ENCODE results near the gene PDE4D.

The PDE4D gene

DNA sequence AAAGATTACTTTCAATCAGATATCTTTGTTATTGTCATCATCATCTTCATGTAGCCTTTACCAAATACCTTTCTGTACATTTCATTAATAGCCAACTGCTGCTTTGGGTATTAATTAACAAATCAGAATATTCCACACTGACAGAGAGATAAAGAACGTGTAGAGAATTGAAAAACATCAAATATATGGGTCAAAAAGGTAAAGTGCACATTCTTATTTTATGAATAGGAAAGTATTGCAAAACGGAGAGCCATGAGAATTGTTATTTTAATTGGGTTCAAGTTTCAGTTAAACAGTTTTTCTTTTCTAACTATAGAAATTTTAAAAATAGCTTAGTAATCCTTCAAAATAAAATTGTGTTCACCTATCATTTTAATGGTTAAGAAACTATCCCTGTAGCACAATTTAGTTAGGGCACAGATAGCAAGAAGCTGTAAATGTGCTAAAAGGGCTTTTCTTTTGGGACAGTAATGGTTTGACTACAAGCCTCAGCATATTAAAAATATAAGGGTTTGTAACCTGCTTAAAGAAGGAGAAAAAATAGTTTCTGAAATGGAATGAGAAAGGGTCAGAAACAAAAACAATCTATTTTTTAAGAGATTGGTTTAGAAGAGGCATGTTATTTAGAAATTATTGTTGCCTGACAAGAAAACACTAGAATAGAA is 62.9 kb downstream of the PDE4D start:
- TF ChIP-seq, protein P1, sequence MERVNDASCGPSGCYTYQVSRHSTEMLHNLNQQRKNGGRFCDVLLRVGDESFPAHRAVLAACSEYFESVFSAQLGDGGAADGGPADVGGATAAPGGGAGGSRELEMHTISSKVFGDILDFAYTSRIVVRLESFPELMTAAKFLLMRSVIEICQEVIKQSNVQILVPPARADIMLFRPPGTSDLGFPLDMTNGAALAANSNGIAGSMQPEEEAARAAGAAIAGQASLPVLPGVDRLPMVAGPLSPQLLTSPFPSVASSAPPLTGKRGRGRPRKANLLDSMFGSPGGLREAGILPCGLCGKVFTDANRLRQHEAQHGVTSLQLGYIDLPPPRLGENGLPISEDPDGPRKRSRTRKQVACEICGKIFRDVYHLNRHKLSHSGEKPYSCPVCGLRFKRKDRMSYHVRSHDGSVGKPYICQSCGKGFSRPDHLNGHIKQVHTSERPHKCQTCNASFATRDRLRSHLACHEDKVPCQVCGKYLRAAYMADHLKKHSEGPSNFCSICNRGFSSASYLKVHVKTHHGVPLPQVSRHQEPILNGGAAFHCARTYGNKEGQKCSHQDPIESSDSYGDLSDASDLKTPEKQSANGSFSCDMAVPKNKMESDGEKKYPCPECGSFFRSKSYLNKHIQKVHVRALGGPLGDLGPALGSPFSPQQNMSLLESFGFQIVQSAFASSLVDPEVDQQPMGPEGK (CRISPR knock-in tag; IDR thresholded peaks at IDR 0.05; ENCODE audit: borderline replicate concordance): no peak
- peak; percentile 94 for TF ChIP-seq ZFP3 (CRISPR knock-in tag; IDR thresholded peaks at IDR 0.05)
- TF ChIP-seq ESRRG (CRISPR knock-in tag; IDR thresholded peaks at IDR 0.05): no peak
- TF ChIP-seq ZC3H10 (CRISPR knock-in tag; IDR thresholded peaks at IDR 0.05): no peak
- ATAC-seq: no peak

DNA sequence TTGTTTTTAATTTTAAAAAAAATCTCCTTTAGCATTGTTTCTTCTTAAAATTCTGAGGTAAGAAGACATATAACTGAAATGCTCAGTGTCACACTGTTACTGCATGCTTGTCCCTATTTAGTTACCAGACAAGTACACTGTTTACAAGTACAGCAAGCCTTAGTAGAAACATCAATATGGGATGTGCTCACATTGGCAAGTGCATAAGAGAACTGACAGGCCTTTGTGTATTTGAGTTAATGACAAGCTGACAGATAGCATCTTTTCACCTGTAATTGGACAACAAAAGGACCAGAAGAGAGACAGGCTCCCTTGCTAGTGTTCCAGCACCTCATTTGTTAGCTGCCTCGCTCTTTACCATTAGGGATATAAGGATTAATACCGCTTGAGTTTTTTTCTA is 63.6 kb downstream of the PDE4D start:
- TF ChIP-seq, protein P2, sequence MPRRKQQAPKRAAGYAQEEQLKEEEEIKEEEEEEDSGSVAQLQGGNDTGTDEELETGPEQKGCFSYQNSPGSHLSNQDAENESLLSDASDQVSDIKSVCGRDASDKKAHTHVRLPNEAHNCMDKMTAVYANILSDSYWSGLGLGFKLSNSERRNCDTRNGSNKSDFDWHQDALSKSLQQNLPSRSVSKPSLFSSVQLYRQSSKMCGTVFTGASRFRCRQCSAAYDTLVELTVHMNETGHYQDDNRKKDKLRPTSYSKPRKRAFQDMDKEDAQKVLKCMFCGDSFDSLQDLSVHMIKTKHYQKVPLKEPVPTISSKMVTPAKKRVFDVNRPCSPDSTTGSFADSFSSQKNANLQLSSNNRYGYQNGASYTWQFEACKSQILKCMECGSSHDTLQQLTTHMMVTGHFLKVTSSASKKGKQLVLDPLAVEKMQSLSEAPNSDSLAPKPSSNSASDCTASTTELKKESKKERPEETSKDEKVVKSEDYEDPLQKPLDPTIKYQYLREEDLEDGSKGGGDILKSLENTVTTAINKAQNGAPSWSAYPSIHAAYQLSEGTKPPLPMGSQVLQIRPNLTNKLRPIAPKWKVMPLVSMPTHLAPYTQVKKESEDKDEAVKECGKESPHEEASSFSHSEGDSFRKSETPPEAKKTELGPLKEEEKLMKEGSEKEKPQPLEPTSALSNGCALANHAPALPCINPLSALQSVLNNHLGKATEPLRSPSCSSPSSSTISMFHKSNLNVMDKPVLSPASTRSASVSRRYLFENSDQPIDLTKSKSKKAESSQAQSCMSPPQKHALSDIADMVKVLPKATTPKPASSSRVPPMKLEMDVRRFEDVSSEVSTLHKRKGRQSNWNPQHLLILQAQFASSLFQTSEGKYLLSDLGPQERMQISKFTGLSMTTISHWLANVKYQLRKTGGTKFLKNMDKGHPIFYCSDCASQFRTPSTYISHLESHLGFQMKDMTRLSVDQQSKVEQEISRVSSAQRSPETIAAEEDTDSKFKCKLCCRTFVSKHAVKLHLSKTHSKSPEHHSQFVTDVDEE (CRISPR knock-in tag; IDR thresholded peaks at IDR 0.05): no peak
- no peak for TF ChIP-seq ZFP3 (CRISPR knock-in tag; IDR thresholded peaks at IDR 0.05)

DNA sequence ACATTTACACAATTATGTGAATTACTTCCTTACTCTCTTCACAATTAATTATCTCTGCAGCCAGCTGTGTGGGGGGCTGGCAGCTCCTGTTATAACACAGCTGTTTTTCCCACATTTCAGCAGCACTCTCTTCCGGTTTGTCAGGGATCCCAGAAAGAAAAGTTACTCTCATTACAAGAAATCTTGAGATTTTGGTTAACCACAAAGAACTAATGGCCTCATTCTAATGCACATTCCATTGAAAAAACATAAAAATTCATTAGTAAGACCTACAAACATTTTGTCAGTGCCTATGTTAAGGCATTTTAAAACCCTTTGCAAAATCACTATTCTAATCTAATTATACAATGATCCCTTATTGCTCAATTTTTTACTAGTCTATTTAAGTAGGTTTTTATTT is 64.1 kb downstream of the PDE4D start:
- TF ChIP-seq RARB (CRISPR knock-in tag; IDR thresholded peaks at IDR 0.05) (no peak), PPARA (CRISPR knock-in tag; IDR thresholded peaks at IDR 0.05; ENCODE audit: borderline replicate concordance) (no peak), ISL1 (CRISPR knock-in tag; IDR thresholded peaks at IDR 0.05) (peak; percentile 94), TOX (CRISPR knock-in tag; IDR thresholded peaks at IDR 0.05; ENCODE audit: borderline replicate concordance) (peak; percentile 71), ARNTL (CRISPR knock-in tag; IDR thresholded peaks at IDR 0.05; ENCODE audit: borderline replicate concordance, low read depth) (no peak)
- TF ChIP-seq, protein P3, sequence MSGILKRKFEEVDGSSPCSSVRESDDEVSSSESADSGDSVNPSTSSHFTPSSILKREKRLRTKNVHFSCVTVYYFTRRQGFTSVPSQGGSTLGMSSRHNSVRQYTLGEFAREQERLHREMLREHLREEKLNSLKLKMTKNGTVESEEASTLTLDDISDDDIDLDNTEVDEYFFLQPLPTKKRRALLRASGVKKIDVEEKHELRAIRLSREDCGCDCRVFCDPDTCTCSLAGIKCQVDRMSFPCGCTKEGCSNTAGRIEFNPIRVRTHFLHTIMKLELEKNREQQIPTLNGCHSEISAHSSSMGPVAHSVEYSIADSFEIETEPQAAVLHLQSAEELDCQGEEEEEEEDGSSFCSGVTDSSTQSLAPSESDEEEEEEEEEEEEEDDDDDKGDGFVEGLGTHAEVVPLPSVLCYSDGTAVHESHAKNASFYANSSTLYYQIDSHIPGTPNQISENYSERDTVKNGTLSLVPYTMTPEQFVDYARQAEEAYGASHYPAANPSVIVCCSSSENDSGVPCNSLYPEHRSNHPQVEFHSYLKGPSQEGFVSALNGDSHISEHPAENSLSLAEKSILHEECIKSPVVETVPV (CRISPR knock-in tag; IDR thresholded peaks at IDR 0.05): no peak
- TF ChIP-seq, protein P4, sequence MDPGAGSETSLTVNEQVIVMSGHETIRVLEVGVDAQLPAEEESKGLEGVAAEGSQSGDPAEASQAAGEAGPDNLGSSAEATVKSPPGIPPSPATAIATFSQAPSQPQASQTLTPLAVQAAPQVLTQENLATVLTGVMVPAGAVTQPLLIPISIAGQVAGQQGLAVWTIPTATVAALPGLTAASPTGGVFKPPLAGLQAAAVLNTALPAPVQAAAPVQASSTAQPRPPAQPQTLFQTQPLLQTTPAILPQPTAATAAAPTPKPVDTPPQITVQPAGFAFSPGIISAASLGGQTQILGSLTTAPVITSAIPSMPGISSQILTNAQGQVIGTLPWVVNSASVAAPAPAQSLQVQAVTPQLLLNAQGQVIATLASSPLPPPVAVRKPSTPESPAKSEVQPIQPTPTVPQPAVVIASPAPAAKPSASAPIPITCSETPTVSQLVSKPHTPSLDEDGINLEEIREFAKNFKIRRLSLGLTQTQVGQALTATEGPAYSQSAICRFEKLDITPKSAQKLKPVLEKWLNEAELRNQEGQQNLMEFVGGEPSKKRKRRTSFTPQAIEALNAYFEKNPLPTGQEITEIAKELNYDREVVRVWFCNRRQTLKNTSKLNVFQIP (CRISPR knock-in tag; IDR thresholded peaks at IDR 0.05; ENCODE audit: borderline replicate concordance, low read depth): peak; percentile 54; the same call in 1 of the 2 replicates
- TF ChIP-seq, protein P1 (CRISPR knock-in tag; IDR thresholded peaks at IDR 0.05; ENCODE audit: borderline replicate concordance): peak; percentile 69; the same call in 1 of the 2 replicates
- ATAC-seq: peak; percentile 40

More for the DNA sequence above, 63.6 kb downstream of the PDE4D start:
- no peak for ATAC-seq

DNA sequence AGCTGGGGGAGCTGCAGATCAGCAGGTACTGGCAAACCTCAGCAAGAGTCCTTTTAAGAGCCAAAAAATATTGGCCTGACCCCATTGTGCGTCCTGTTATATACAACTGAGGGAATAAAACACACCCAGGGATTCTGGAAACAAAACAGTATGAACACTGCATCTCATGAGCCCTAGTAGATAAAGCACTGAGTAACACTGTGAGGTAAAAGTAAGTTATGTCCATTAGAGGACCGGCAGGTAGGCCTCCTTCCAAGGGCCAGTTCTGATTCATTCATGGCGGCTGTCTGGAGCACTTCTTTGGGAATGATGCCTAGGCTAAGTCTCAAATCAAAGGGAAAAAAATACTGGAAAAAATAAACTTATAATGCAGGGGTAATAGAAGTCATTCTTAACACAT is 64.9 kb downstream of the PDE4D start:
- no peak for ATAC-seq
- TF ChIP-seq ARNTL (CRISPR knock-in tag; IDR thresholded peaks at IDR 0.05; ENCODE audit: borderline replicate concordance, low read depth): no peak
- no peak for TF ChIP-seq ZNF70 (CRISPR knock-in tag; IDR thresholded peaks at IDR 0.05)
- no peak for TF ChIP-seq ZNF565 (CRISPR knock-in tag; conservative IDR thresholded peaks at IDR 0.05; ENCODE audit: low read depth)
- no peak for TF ChIP-seq ISL1 (CRISPR knock-in tag; IDR thresholded peaks at IDR 0.05)
- TF ChIP-seq, protein P1 (CRISPR knock-in tag; IDR thresholded peaks at IDR 0.05; ENCODE audit: borderline replicate concordance): no peak
- TF ChIP-seq SNAI2 (CRISPR knock-in tag; IDR thresholded peaks at IDR 0.05): no peak
- no peak for TF ChIP-seq CSDC2 (CRISPR knock-in tag; IDR thresholded peaks at IDR 0.05)
- TF ChIP-seq TCF4 (CRISPR knock-in tag; IDR thresholded peaks at IDR 0.05; ENCODE audit: borderline replicate concordance): no peak
- no peak for TF ChIP-seq ZFP30 (CRISPR knock-in tag; IDR thresholded peaks at IDR 0.05)
- no peak for TF ChIP-seq ZNF8 (CRISPR knock-in tag; IDR thresholded peaks at IDR 0.05)
- no peak for TF ChIP-seq RARB (CRISPR knock-in tag; IDR thresholded peaks at IDR 0.05)
- TF ChIP-seq, protein P5, sequence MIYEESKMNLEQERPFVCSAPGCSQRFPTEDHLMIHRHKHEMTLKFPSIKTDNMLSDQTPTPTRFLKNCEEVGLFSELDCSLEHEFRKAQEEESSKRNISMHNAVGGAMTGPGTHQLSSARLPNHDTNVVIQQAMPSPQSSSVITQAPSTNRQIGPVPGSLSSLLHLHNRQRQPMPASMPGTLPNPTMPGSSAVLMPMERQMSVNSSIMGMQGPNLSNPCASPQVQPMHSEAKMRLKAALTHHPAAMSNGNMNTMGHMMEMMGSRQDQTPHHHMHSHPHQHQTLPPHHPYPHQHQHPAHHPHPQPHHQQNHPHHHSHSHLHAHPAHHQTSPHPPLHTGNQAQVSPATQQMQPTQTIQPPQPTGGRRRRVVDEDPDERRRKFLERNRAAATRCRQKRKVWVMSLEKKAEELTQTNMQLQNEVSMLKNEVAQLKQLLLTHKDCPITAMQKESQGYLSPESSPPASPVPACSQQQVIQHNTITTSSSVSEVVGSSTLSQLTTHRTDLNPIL (CRISPR knock-in tag; IDR thresholded peaks at IDR 0.05; ENCODE audit: low read depth): no peak
- TF ChIP-seq PPARA (CRISPR knock-in tag; IDR thresholded peaks at IDR 0.05; ENCODE audit: borderline replicate concordance): no peak
- TF ChIP-seq, protein P3 (CRISPR knock-in tag; IDR thresholded peaks at IDR 0.05): no peak
- TF ChIP-seq ZC3H10 (CRISPR knock-in tag; IDR thresholded peaks at IDR 0.05): no peak

All from SK-N-SH treated with all-trans-retinoic acid at 6 μM for 48 hours (cell line).